ENCODE results near the gene LYST.

Gene LYST

GRCh38 chr1:235860829-235861228, 5.9 kb downstream of the LYST start:
- Histone ChIP-seq H3F3A (ENCODE audit: insufficient read depth, low read length) (peaks cover 4% of the 10 kb centered on the region; the same call in 1 of the 2 replicates), H3K4me1 (ENCODE audit: low read length) (peaks cover 8% of the 10 kb centered on the region; the same call in 1 of the 2 replicates), H3K27ac (ENCODE audit: low read length) (no peak overlapping the region), H3K4me2 (ENCODE audit: low read depth, low read length) (no peak overlapping the region), H3K36me3 (replicated peaks; ENCODE audit: insufficient read depth, low read length) (no peaks in the 10 kb centered on the region), H3K4me3 (ENCODE audit: low read length) (no peak overlapping the region), H3K9ac (ENCODE audit: low read length) (no peak overlapping the region), H3K9me3 (replicated peaks; ENCODE audit: insufficient read depth, low read length) (no peaks in the 10 kb centered on the region), H3K27me3 (replicated peaks; ENCODE audit: insufficient read depth, low read length) (no peaks in the 10 kb centered on the region), H2AFZ (ENCODE audit: low read length) (no peak overlapping the region), H3K9me2 (replicated peaks; ENCODE audit: insufficient read depth, low read length) (no peaks in the 10 kb centered on the region), H4K20me1 (ENCODE audit: insufficient read depth, low read length) (no peaks in the 10 kb centered on the region), H3K79me2 (ENCODE audit: low read length) (peaks cover 17% of the 10 kb centered on the region)
- TF ChIP-seq EZH2 (optimal IDR thresholded peaks at IDR 0.05; ENCODE audit: low read depth, low read length), result no peak
- no peak for TF ChIP-seq CTCF (IDR thresholded peaks at IDR 0.05; ENCODE audit: low read length)
- no peak for TF ChIP-seq EZH2phosphoT487 (IDR thresholded peaks at IDR 0.05; ENCODE audit: low read length)
- no peak for DNase-seq

- Histone ChIP-seq H3F3A (ENCODE audit: insufficient read depth, low read length) (no peaks in the 10 kb centered on the region), H3K27me3 (replicated peaks; ENCODE audit: insufficient read depth, low read length) (no peaks in the 10 kb centered on the region), H3K9me3 (replicated peaks; ENCODE audit: insufficient read depth, low read length) (no peaks in the 10 kb centered on the region), H3K79me2 (ENCODE audit: low read length) (peaks cover 13% of the 10 kb centered on the region), H3K9ac (ENCODE audit: low read length) (no peak overlapping the region), H4K20me1 (ENCODE audit: insufficient read depth, low read length) (no peaks in the 10 kb centered on the region), H3K36me3 (replicated peaks; ENCODE audit: insufficient read depth, low read length) (no peaks in the 10 kb centered on the region), H3K9me2 (replicated peaks; ENCODE audit: insufficient read depth, low read length) (no peaks in the 10 kb centered on the region), H3K4me1 (ENCODE audit: low read length) (peaks cover 11% of the 10 kb centered on the region; the same call in 1 of the 2 replicates), H2AFZ (ENCODE audit: low read length) (no peak overlapping the region), H3K27ac (ENCODE audit: low read length) (no peak overlapping the region), H3K4me2 (ENCODE audit: low read depth, low read length) (no peak overlapping the region), H3K4me3 (ENCODE audit: low read length) (no peak overlapping the region)
- TF ChIP-seq EZH2phosphoT487 (IDR thresholded peaks at IDR 0.05; ENCODE audit: low read length), result no peak
- no peak for TF ChIP-seq EZH2 (optimal IDR thresholded peaks at IDR 0.05; ENCODE audit: low read depth, low read length)
- no peak for TF ChIP-seq CTCF (IDR thresholded peaks at IDR 0.05; ENCODE audit: low read length)
- no peak for DNase-seq
Observed at GRCh38 chr1:235859789-235860188, 6.9 kb downstream of the LYST start.

- TF ChIP-seq EZH2phosphoT487 (IDR thresholded peaks at IDR 0.05; ENCODE audit: low read length), result no peak
- TF ChIP-seq EZH2 (optimal IDR thresholded peaks at IDR 0.05; ENCODE audit: low read depth, low read length), result no peak
- no peak for TF ChIP-seq CTCF (IDR thresholded peaks at IDR 0.05; ENCODE audit: low read length)
- peaks cover 2% of the 10 kb centered on the region for H3K79me2 ChIP-seq (ENCODE audit: low read length)
- no peaks in the 10 kb centered on the region for H3F3A ChIP-seq (ENCODE audit: insufficient read depth, low read length)
- H3K9me2 ChIP-seq (replicated peaks; ENCODE audit: insufficient read depth, low read length), result no peaks in the 10 kb centered on the region
- no peak for DNase-seq
- H4K20me1 ChIP-seq (ENCODE audit: insufficient read depth, low read length), result no peaks in the 10 kb centered on the region
- no peak overlapping the region for H3K4me3 ChIP-seq (ENCODE audit: low read length)
- H3K4me2 ChIP-seq (ENCODE audit: low read depth, low read length), result no peak overlapping the region
- no peaks in the 10 kb centered on the region for H3K9me3 ChIP-seq (replicated peaks; ENCODE audit: insufficient read depth, low read length)
- no peaks in the 10 kb centered on the region for H3K27me3 ChIP-seq (replicated peaks; ENCODE audit: insufficient read depth, low read length)
- H3K36me3 ChIP-seq (replicated peaks; ENCODE audit: insufficient read depth, low read length), result no peaks in the 10 kb centered on the region
- peaks cover 11% of the 10 kb centered on the region; the same call in 1 of the 2 replicates for H3K4me1 ChIP-seq (ENCODE audit: low read length)
- H2AFZ ChIP-seq (ENCODE audit: low read length), result no peak overlapping the region
- no peak overlapping the region for H3K27ac ChIP-seq (ENCODE audit: low read length)
- no peak overlapping the region for H3K9ac ChIP-seq (ENCODE audit: low read length)
Observed at GRCh38 chr1:235858766-235859165, 7.9 kb downstream of the LYST start.

All from MM.1S (cell line).